Keratinocyte (primary cell): ENCODE data around the gene B4GALNT3. TPM values are rescaled to one million over a fixed set of nuclear protein-coding genes. Genes with fewer than 3 reads are reported as not detected.

Experiments used
- DNase-seq: peaks from one replicate; pipeline ENCODE4 v3.0.0-alpha.2; 2011; ENCODE audit warnings: low read depth, missing footprints, low spot score
- FAIRE-seq: peaks from 2 replicates; lab custom pipeline; 2011; peaks lifted over from hg19 to GRCh38; lab: Jason Lieb, UNC
- H2AFZ ChIP-seq: 2 replicates; pipeline ENCODE4 v1.6.0; 2012; ENCODE audit warnings: low read length, control low read depth, inconsistent platforms; ENCODE audit not compliant: control insufficient read depth
- H3K27ac ChIP-seq: 2 replicates; pipeline ENCODE4 v1.5.1; 2011; ENCODE audit warnings: low read length; ENCODE audit not compliant: control insufficient read depth, insufficient read depth
- H3K27me3 ChIP-seq: 3 replicates; pipeline ENCODE4 v1.6.0; 2011; ENCODE audit warnings: low read length; ENCODE audit not compliant: control insufficient read depth, insufficient read depth; ENCODE audit errors: extremely low read depth
- H3K36me3 ChIP-seq, 2 experiments: 2 replicates in 1 of 2; 3 replicates in 1 of 2; pipeline ENCODE4 v1.5.1; 2011; ENCODE audit warnings: low read length in 2 of 2, mild to moderate bottlenecking in 1 of 2; ENCODE audit not compliant: control insufficient read depth in 2 of 2, insufficient read depth in 2 of 2; ENCODE audit errors: extremely low read depth in 1 of 2
- H3K4me1 ChIP-seq: 3 replicates; pipeline ENCODE4 v1.5.1; 2011; ENCODE audit warnings: low read length; ENCODE audit not compliant: control insufficient read depth, insufficient read depth; ENCODE audit errors: extremely low read depth
- H3K4me2 ChIP-seq: 3 replicates; pipeline ENCODE4 v1.6.0; 2011; ENCODE audit warnings: low read depth, low read length; ENCODE audit not compliant: control insufficient read depth, insufficient read depth; ENCODE audit errors: extremely low read depth
- H3K4me3 ChIP-seq, 3 experiments: fragments of 200-600 bp in 1 of 3; sonication (generic) in 1 of 3; 2 replicates in 2 of 3; 3 replicates in 1 of 3; pipeline ENCODE4 v1.5.1; 2011 to 2016; ENCODE audit warnings: low read length in 3 of 3, mild to moderate bottlenecking in 3 of 3, control low read depth in 2 of 3, inconsistent platforms in 1 of 3, low read depth in 1 of 3, mixed read lengths in 1 of 3, mixed run types in 1 of 3, moderate library complexity in 1 of 3; ENCODE audit not compliant: control insufficient read depth in 2 of 3, insufficient read depth in 2 of 3; ENCODE audit errors: extremely low read depth in 1 of 3
- H3K79me2 ChIP-seq: 2 replicates; pipeline ENCODE4 v1.6.0; 2012; ENCODE audit warnings: low read length; ENCODE audit not compliant: control insufficient read depth, insufficient read depth
- H3K9ac ChIP-seq: 3 replicates; pipeline ENCODE4 v1.6.0; 2011; ENCODE audit warnings: low read length; ENCODE audit not compliant: control insufficient read depth, insufficient read depth; ENCODE audit errors: extremely low read depth
- H3K9me1 ChIP-seq: 3 replicates; pipeline ENCODE4 v1.6.0; 2011; ENCODE audit warnings: low read length; ENCODE audit not compliant: control insufficient read depth, insufficient read depth; ENCODE audit errors: extremely low read depth
- H3K9me3 ChIP-seq: 2 replicates; pipeline ENCODE4 v1.5.1; 2012; ENCODE audit warnings: low read depth, low read length; ENCODE audit not compliant: control insufficient read depth
- H4K20me1 ChIP-seq: 3 replicates; pipeline ENCODE4 v1.6.0; 2011; ENCODE audit warnings: low read length; ENCODE audit not compliant: control insufficient read depth, insufficient read depth; ENCODE audit errors: extremely low read depth
- CTCF ChIP-seq, 3 experiments: IDR thresholded peaks in 1 of 3; conservative IDR thresholded peaks in 1 of 3; optimal IDR thresholded peaks in 1 of 3; 2 replicates in 2 of 3; 3 replicates in 1 of 3; pipeline versions ENCODE3 to v1.5.1; 2011; ENCODE audit warnings: low read length in 3 of 3, mild to moderate bottlenecking in 3 of 3, moderate library complexity in 2 of 3, control low read depth in 1 of 3, inconsistent platforms in 1 of 3; ENCODE audit not compliant: insufficient read depth in 2 of 3; ENCODE audit errors: extremely low read depth in 1 of 3
- EZH2 ChIP-seq: IDR thresholded peaks from one replicate; pipeline ENCODE4 v1.6.1; 2012; ENCODE audit warnings: inconsistent platforms, mild to moderate bottlenecking, low read length, moderate library complexity
- dilution Hi-C: fragments of 300-500 bp; cut with MboI; formaldehyde crosslinking; loops from one replicate; pipeline ENCODE4 v1.7.0; 2020; ENCODE audit warnings: low sequenced_read_pairs; ENCODE audit not compliant: extremely low pct_ligation_motif_present
- polyA plus RNA-seq, 5 experiments: library from polyadenylated mRNA; depleted of rRNA in 3 of 5; stranded (reverse) in 3 of 5; stranded (forward) in 1 of 5; unstranded in 1 of 5; fragments of >200 nt; gene quantifications; 1 replicate in 1 of 5; 2 replicates in 3 of 5; 3 replicates in 1 of 5; pipeline versions ENCODE4 v1.2.1 to v1.2.3, GENCODE V29; 2011 to 2012; ENCODE audit warnings: missing spikeins in 2 of 5, low read depth in 1 of 5, low replicate concordance in 1 of 5

The B4GALNT3 gene
- polyA plus RNA-seq, 1 donor (not counting 4 experiments of a cell fraction or from before 2014, with no cell fraction given) = 7.5 TPM

- no peaks in the 10 kb centered on the region for H3K36me3 ChIP-seq
- H2AFZ ChIP-seq = no peak overlapping the region
- no peaks in the 10 kb centered on the region for H3K4me1 ChIP-seq
- no peak overlapping the region for H3K27ac ChIP-seq
- no peaks in the 10 kb centered on the region for H3K79me2 ChIP-seq
- H3K4me3 ChIP-seq = no peak overlapping the region
- peak; percentile 15 for DNase-seq
- FAIRE-seq = peak; percentile 46
- H4K20me1 ChIP-seq = no peaks in the 10 kb centered on the region
- H3K9me3 ChIP-seq = no peaks in the 10 kb centered on the region
- no peaks in the 10 kb centered on the region for H3K9me1 ChIP-seq
- no peaks in the 10 kb centered on the region for H3K27me3 ChIP-seq
- H3K4me2 ChIP-seq = no peak overlapping the region
- TF ChIP-seq CTCF (optimal IDR thresholded peaks at IDR 0.05 in 1 of 3, IDR thresholded peaks at IDR 0.05 in 1 of 3, conservative IDR thresholded peaks at IDR 0.05 in 1 of 3; ENCODE audit: extremely low read depth in 1 of 3, insufficient read depth in 2 of 3, low read length in 3 of 3) (peak; percentile 72 to 87 (median 75)), EZH2 (no peak)
- no peak overlapping the region for H3K9ac ChIP-seq
- dilution Hi-C loops = no loop called here
Observed at GRCh38 chr12:442235-442884, 17.4 kb upstream of the B4GALNT3 start.

GRCh38 chr12:447141-447540 is 12.6 kb upstream of the B4GALNT3 start:
- no peaks in the 10 kb centered on the region for H3K36me3 ChIP-seq
- no peaks in the 10 kb centered on the region for H3K79me2 ChIP-seq
- H3K4me2 ChIP-seq = no peak overlapping the region
- dilution Hi-C loops = no loop called here
- H3K9me3 ChIP-seq = no peaks in the 10 kb centered on the region
- no peaks in the 10 kb centered on the region for H3K27me3 ChIP-seq
- H3K4me3 ChIP-seq = no peak overlapping the region
- H3K27ac ChIP-seq = no peak overlapping the region
- H2AFZ ChIP-seq = no peak overlapping the region
- no peaks in the 10 kb centered on the region for H4K20me1 ChIP-seq
- H3K9ac ChIP-seq = no peak overlapping the region
- FAIRE-seq = no peak
- no peak for TF ChIP-seq EZH2
- no peak for TF ChIP-seq CTCF (optimal IDR thresholded peaks at IDR 0.05 in 1 of 3, IDR thresholded peaks at IDR 0.05 in 1 of 3, conservative IDR thresholded peaks at IDR 0.05 in 1 of 3; ENCODE audit: extremely low read depth in 1 of 3, insufficient read depth in 2 of 3, low read length in 3 of 3)
- DNase-seq = no peak
- no peaks in the 10 kb centered on the region for H3K9me1 ChIP-seq
- H3K4me1 ChIP-seq = no peaks in the 10 kb centered on the region
